GM12874 (cell line): Measurements from ENCODE around the gene PPP4R3B.

ENCODE experiments used
- TF ChIP-seq, protein P1 (sequence below): IDR thresholded peaks from 2 replicates; pipeline ENCODE4 v1.5.1; 2011; ENCODE audit warnings: low read depth, mild to moderate bottlenecking, control low read depth, low read length, moderate library complexity; ENCODE audit not compliant: insufficient read depth

PPP4R3B gene

DNA sequence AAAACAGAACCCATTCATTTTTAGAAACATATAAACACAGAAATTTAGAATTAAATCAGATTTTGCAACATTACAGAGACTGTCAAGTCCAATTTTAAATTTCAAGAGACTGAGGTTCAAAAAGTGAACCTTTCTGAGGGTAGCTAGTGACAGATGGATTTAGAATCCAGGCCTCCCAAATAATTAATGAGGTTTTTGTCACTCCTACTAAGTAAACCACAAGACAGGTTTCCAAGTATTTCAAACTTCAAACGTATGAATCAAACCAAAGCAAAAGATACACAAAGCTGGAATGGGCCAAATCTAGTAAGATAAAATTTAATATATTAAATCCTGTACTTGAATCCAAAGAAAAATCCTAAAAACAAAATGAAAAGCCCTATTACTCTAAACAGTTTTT, 25.3 kb downstream of the PPP4R3B start:
- TF ChIP-seq, protein P1, sequence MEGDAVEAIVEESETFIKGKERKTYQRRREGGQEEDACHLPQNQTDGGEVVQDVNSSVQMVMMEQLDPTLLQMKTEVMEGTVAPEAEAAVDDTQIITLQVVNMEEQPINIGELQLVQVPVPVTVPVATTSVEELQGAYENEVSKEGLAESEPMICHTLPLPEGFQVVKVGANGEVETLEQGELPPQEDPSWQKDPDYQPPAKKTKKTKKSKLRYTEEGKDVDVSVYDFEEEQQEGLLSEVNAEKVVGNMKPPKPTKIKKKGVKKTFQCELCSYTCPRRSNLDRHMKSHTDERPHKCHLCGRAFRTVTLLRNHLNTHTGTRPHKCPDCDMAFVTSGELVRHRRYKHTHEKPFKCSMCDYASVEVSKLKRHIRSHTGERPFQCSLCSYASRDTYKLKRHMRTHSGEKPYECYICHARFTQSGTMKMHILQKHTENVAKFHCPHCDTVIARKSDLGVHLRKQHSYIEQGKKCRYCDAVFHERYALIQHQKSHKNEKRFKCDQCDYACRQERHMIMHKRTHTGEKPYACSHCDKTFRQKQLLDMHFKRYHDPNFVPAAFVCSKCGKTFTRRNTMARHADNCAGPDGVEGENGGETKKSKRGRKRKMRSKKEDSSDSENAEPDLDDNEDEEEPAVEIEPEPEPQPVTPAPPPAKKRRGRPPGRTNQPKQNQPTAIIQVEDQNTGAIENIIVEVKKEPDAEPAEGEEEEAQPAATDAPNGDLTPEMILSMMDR: no peak

DNA sequence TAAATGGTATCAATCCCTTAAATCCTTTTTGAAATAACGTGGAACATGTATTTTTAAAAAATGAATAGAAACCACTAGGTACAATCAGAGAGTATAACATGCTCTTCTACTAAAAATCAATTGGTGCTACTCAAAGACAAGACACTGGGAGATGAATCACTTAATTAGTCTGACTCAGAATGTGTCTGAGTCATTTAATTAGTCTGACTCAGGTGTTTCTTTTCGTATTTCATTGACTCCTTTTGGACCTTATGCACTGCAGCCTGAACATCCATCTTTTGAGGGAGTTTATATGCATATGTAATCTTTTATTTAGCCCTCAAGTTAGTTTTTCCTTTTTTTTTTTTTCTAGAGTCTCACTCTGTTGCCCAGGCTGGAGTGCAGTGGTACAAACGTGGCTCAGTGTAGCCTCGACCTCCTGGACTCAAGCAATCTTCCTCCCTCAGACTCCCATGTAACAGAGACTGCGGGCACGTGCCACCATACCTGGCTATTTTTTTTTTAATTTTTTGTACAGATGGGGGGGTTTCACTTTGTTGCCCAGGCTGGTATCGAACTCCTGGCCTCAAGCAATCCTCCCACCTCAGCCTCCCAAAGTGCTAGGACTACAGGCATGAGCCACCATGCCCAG, 26.5 kb downstream of the PPP4R3B start:
- TF ChIP-seq, protein P1: no peak

DNA sequence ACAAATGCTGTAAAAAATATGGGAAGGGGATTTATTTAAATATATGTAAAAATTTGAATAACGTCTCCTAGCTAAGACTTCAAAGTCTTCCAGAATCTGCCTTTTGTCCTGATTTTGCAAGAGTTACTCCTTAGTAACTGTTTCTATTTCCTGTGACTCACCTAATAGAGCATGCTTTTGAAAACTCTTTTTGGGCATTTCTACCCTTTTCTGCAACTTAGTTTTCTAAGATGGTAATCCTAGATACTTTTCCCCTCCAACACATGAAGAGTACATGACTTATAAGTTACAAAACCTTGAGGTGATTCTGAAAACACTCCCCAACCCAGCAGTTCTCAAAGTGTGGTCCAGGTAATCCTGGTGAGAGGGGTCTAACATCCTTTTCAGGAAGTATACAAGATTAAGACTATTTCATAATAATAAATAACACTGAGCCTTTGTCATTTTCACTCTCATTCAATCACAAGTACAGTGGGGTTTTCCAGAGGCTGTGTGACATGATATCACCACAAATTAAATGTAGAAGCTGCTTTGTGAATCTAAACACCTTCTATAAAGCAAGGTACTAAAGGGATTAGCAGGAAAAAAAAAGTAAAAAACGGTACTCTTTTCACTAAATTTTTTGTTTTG, 31.9 kb downstream of the PPP4R3B start:
- TF ChIP-seq, protein P1: no peak

DNA sequence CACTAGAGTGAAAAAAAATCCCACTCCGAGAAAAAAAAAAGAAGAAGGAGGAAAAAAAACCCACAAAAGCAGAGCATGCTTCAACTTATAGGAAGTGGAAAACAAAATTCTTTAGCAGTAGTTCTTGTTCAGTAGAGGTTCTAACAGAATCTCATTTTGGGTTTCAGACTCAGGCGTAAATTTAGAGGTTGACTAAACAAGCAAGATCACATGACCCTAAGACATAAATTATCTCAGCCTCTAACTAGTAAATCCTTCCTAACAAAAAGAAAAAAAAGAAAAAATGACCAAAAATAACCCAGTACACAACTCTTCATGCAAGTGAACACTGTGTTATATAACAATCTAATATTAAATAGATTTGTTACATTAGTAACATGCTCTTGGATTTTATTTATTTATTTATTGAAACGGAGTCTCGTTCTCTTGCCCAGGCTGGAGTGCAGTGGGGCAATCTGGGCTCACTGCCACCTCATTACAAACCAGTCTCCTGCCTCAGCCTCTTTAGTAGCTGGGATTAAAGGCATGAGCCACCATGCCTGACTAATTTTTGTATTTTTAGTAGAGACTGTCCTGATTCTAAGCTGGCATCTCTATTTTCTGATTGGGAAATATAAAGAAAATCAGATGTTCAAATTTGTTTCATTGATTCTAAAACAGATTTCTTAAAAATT, 35.4 kb downstream of the PPP4R3B start:
- TF ChIP-seq, protein P1: no peak

DNA sequence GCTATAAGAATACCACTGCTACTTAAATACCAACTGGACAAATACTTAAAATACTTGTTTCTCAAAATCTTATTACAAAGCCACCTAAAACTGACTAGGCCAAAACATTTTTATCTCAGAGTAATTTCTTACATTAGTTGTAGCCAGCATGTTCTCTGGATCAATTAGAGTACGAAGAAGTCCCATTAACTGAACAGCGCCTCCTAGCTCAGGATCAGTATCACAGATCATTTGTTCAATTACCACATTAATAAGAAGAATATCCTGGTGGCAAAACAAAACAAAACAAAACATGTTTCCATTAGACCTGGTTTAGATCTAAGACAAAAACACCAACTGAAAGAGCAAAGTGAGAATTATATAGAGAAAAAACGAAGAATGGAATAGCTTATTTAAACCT, 36.0 kb downstream of the PPP4R3B start:
- TF ChIP-seq, protein P1: no peak

DNA sequence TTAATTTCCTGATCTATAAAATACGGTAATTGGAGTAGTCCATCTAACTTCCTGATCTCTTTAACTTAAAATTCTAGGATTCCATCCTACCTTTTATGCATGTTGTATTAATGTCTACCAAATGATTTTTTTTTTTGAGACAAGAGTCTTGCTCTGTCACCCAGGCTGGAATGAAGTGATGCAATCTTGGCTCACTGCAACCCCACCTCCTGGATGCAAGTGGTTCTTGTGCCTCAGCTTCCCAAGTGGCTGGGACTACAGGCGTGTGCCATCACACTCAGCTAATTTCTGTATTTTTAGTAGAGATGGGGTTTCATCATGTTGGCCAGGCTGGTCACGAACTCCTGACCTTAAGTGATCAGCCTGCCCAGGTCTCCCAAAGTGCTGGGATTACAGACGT, 50.1 kb downstream of the PPP4R3B start:
- TF ChIP-seq, protein P1: no peak

DNA sequence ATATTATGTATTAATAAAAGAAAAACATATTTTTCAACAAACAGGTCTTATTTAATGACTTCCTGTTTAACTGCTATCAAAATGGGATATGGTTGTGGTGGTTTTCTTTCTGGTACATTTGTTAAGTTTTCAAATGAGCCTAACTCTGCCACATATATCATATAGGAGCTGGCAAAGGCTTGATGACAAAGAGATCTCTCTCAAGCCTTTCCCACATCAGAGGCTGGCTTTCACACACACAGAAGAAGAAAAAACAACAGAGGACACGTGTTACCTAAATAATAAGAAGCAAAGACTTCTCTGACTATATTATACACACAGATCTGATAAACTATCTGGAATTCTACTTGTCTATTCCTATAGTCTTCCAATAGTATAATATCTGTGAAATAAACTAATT, 51.8 kb downstream of the PPP4R3B start:
- TF ChIP-seq, protein P1: no peak
